Measurements from ENCODE around the gene NLRC5.

The NLRC5 gene, protein sequence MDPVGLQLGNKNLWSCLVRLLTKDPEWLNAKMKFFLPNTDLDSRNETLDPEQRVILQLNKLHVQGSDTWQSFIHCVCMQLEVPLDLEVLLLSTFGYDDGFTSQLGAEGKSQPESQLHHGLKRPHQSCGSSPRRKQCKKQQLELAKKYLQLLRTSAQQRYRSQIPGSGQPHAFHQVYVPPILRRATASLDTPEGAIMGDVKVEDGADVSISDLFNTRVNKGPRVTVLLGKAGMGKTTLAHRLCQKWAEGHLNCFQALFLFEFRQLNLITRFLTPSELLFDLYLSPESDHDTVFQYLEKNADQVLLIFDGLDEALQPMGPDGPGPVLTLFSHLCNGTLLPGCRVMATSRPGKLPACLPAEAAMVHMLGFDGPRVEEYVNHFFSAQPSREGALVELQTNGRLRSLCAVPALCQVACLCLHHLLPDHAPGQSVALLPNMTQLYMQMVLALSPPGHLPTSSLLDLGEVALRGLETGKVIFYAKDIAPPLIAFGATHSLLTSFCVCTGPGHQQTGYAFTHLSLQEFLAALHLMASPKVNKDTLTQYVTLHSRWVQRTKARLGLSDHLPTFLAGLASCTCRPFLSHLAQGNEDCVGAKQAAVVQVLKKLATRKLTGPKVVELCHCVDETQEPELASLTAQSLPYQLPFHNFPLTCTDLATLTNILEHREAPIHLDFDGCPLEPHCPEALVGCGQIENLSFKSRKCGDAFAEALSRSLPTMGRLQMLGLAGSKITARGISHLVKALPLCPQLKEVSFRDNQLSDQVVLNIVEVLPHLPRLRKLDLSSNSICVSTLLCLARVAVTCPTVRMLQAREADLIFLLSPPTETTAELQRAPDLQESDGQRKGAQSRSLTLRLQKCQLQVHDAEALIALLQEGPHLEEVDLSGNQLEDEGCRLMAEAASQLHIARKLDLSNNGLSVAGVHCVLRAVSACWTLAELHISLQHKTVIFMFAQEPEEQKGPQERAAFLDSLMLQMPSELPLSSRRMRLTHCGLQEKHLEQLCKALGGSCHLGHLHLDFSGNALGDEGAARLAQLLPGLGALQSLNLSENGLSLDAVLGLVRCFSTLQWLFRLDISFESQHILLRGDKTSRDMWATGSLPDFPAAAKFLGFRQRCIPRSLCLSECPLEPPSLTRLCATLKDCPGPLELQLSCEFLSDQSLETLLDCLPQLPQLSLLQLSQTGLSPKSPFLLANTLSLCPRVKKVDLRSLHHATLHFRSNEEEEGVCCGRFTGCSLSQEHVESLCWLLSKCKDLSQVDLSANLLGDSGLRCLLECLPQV (N-terminal part only)

GRCh38 chr16:56988948-56989945 is at the start of gene NLRC5:
NLRC5 (plus strand) TSS chr16:56989557; CDS start chr16:57020713, 31,156 bp downstream.
- peak; percentile 94 for DNase-seq

- no peak for DNase-seq
Measured at GRCh38 chr16:56939801-56940200, 49.6 kb upstream of the NLRC5 start.

DNA sequence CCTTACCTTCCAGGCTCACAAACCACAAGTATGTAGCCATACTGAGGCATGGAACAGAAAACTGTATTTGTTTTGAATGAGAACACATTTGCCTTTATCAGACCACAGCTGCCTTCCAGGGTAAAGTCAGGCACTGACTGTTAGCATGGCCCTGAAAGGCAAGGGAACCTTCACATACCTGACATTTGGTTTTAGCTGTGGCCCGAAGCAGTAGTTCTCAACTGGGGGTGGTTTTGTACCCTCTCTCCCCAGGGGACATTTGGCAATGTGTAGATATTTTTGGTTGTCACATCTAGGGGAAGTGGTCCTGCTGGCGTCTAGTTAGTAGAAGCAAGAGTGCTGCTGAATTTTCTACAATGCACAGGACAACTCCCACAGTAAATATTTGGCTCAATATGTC is 48.3 kb upstream of the NLRC5 start:
- no peak for DNase-seq

DNA sequence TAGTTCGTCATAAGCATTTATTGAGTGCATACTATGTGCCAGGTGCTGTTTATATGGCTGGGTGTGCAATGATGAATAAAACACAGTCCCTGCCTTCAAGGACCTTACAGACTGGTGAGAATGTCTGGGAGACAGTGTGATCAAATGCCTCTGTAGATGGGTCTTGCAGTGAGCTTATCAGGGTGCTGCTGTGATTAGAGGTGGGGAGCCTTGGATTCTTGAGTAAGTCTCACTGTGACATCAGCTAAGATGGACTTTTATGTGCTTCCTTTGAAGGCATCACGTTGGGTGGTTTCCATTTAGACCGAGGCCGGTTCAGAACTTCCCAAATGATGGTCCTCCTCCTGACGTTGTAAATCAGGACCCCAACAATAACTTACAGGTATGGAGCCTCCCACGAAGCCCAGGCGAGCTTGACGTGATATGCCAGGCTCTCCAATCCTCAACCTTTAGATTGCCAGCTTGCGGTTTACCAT is 47.5 kb upstream of the NLRC5 start:
- no peak for DNase-seq

DNA sequence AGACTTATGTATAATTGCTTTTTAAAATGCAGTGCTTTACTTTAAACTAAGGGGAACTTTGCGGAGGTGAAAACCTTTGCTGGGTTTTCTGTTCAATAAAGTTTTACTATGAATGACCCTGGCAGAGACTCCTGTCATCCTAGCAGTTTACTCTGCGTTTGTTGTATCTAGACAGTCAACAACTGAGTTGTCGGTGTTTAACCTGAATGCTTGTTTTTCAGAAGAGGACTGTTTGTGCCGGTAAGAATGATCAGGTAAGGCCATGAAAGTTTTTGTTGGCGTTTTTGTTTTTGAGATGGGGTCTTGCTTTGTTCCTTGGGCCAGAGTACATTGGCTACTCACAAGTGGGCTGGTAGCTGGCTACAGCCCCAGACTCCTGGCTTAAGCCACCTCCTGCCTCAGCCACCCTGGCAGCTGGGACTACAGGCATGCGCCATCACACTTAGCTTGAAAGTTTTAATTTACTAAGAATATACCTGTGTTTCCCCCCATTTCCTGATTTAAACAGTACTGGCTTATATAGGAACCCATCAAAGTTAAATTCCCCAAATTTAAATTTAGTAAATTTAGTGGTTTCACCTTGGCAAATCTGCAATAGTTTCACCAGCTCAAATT is 45.5 kb upstream of the NLRC5 start:
- no peak for DNase-seq

GRCh38 chr16:56944954-56945839 is 44.2 kb upstream of the NLRC5 start:
- DNase-seq = peak; percentile 24

- DNase-seq = no peak
Measured at GRCh38 chr16:56945847-56946527, 43.4 kb upstream of the NLRC5 start.

- no peak for DNase-seq
Measured at GRCh38 chr16:56946767-56947603, 42.4 kb upstream of the NLRC5 start.

GRCh38 chr16:56947604-56947995 is 41.8 kb upstream of the NLRC5 start:
- no peak for DNase-seq

DNA sequence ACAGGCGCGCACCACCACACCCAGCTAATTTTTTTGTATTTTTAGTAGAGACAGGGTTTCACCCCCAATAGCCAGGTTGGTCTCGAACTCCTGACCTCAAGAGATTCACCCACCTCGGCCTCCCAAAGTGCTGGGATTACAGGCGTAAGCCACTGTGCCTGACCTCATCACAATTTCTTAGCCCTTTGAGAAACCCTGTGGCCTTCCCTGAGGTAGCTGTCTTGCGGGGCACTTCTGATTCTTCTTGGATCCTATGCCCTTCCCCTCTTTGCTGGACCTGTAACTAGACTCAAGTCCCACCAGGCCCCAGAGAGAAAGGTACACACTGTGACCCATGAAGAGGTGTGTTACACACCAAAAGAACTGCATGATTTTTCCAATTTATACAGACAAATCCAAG is 41.1 kb upstream of the NLRC5 start:
- no peak for DNase-seq

DNA sequence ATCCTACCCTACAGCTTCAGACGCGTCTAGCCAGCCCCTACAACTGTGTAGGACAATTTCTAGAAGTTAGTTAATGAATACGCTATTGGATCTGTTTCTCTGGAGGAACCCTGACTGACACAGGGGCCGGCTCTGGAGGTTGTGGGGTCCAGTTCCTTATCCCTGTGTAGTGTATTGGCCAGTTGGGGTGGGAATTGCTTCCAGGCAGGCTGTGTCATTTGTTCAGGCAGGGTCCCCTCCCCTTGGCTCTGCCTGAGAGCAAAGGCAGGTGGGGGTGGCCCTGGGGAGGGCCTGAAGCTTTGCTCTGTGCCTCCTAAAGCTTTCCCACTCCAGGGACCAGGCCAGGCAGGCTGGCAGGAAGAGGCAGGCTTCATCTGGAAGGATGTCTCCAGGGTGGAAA is 39.3 kb upstream of the NLRC5 start:
- no peak for DNase-seq

DNA sequence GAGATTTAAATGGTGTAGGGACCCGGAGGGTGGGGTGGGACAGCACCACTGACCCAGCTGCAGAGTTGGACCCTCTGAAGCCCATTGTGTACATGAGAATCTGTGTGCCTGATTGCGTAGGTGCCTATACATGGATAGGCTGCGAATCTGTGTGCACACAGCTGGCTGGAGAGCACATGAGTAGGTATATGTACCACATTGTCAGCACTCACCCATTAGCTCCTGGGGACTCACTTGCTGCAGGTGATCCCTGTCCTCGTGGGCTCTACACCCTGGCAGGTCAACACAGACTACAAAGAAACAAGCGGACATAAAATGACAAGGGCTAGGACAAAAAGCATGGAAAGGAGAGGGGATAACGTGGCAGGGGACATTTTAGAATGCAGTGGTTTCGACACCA is 38.9 kb upstream of the NLRC5 start:
- DNase-seq = no peak

DNA sequence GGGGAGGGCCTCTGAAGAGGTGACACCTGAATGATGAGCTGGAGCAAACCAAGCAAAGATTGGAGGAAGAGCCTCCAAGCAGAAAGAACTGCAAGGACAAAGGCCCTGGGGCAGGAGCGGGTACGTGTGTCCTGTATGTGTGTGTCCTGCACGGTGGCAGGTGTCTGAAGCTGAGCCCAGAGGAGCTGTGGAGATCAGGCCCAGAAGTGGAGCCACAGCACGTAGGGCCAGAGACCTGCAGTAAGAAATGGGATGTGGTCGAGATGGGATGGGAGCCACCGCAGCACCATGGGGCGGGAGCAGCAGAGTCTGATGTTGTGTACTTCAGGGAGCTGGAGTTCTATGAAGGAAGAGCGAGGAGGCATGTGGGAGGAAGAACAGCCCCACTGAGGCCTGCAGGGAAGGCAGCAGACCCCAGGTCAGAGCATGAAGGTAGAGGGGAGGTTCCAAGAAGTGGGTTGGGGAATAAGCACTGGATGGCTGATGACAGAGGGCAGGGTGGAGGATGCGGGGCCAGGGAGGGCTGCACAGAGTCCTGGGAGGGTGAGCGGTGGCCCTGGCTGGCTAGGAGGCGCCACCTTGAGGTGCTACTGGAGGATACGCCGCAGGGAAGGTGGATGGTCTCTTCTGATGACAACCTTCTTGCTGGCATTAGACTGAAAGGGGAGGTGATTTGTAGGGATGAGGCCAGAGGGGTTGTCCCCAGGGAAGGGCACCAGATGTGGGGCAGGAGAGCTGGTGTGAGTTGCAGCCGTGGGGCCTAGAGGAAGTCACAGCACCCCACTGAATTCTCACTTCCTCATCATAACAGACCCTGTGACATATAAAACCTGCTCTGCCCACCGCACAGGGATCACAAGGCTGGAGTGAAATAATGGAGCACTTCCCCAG is 38.2 kb upstream of the NLRC5 start:
- DNase-seq = peak; percentile 68

DNA sequence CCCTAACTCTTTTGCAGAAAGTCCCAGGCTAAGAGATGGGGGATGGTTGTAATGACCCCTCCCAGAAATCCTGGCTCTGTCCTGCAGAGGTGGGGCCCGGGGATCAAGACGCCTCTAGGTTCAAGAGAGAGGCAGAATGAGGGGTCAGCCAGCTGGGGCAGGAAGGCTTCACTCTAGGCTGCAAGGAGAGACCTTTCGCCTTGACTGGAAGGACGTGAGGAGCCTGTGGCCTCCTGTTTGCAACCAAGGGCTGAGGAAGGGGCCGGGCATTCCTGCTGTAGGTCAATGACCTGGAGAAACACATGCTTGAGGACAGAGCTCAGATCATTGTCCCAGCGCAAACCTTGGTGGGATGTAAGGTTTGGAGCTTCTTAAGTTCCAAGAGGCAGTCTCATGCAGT is 36.4 kb upstream of the NLRC5 start:
- DNase-seq = no peak

DNA sequence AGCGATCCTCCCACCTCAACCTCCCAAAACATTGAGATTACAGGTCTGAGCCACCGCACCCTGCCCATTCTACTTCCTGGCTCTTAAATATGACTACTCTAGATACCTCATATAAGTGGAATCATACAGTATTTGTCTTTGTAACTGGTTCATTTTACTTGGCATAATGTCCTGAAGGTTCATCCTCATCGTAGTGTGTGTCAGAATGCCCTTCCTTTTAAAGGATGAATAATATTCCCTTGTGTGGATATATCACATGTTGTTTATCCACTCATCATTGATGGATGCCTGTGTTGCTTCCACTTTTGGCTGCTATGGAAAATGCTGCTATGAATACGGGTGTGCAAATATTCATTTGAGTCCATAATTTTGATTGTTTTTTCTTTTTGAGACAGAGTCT is 33.3 kb upstream of the NLRC5 start:
- no peak for DNase-seq

DNA sequence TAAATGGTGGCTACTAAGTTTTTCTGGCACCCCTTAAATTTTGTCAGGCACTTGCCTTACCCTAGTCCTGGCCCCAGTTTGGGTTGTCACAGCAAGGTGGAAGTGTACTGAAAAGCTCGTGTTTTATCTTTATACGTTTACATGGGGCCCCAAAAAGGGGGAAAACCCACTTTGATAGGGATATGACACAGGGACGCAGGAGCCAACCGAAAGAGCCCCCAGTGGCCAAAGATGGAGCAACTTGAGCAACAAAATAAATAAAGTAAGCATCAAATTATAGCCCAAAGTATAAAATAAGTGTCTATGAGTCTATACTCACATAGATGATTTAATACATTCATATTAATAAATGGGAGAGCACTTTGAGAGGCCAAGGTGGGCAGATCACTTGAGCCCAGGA is 32.6 kb upstream of the NLRC5 start:
- no peak for DNase-seq

DNA sequence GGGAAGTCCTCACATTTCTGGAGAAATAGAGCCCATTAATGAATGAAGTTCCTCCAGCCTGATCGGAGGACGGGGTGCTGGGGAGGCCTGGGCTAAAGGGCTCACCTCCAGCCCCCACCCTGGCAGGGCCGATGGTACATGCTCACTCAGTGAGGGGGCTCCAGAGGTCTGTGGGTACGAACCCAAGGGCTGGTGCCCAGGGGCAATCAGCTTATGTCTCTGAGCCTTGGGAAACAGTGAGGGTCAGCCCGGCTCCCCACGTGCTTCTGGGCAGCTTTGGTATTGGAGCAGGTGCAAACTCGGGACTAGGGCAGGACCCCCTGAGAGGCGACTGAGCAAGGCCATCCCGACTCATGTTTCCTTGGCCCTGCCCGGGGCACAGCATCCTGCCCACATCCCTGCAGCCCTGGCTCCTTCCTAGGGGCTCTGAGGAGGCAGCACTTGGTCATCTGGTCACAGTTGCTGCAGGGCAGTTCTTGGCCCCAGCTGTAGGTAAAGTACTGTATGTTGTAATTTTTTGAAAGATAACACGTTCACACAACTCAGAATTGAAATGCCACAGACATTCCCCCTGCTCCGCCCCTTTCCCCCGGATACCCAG is 28.6 kb upstream of the NLRC5 start:
- no peak for DNase-seq
